Measurements from ENCODE around the gene UBE2Z.
A peak's percentile ranks its signal among the peaks of the same experiment; 100 is the strongest.
"Not testable (repeated sequence)": the region's sequence is repeated elsewhere in the genome, so short reads cannot be mapped to it uniquely, and the experiment has no call there.

The UBE2Z gene

DNA sequence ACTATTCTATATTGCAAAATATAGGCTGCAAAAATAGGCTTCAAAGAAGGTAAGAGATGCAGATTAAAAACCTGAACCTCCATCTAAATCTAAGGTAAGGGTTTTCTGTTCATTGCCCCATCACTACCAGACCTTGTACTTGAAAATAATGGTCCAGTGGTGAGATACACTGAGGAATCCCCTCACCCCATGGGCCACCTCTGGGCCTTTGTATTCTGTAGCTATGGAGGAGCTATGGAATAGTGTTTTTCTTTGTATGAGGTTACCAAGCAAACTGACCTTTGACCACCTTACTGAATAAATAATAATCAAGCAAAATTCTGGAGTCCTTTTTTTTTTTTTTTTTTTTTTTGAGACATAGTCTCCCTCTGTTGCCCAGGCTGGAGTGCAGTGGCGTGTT lies 4.8 kb upstream of the UBE2Z start:
- no peak for DNase-seq (ENCODE audit: low read depth in 2 of 2, low spot score in 1 of 2)

DNA sequence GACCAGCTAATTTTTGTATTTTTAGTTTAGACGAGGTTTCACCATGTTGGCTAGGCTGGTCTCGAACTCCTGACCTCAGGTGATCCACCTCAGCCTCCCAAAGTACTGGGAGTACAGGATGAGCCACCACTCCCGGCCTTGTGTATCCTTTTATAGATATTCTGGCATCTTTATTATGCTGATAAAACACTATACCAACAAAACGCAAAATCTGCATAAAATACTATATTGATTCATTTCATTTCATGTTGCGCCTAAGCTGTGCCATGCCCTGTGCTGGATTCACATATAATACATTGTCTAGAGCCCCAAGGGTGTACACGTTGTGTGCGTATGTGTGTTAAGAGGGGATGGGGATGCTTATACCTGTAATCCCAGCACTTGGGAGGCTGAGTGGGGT lies 3.8 kb upstream of the UBE2Z start:
- DNase-seq (ENCODE audit: low read depth in 2 of 2, low spot score in 1 of 2), result no peak

DNA sequence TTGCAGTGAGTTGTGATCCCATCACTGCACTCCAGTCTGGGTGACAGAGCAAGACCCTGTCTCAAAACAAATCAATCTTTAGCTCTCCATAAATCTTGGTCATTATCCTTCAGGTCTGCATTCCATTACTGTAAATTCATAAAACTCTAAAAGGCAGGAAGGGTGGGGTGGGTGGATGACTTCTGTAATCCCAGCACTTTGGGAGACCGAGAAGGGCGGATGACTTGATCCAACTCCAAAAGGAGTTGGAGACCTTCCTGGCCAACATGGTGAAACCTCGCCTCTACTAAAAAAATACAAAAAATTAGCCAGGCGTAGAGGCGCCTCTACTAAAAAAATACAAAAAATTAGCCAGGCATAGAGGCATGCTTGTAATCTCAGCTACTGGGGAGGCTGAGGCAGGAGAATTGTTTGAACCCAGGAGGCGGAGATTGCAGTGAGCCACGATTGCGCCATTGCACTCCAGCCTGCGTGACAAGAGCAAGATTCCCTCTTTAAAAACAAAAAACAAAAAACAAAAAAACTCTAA lies 2.2 kb upstream of the UBE2Z start:
- no peak for DNase-seq (ENCODE audit: low read depth in 2 of 2, low spot score in 1 of 2)

DNA sequence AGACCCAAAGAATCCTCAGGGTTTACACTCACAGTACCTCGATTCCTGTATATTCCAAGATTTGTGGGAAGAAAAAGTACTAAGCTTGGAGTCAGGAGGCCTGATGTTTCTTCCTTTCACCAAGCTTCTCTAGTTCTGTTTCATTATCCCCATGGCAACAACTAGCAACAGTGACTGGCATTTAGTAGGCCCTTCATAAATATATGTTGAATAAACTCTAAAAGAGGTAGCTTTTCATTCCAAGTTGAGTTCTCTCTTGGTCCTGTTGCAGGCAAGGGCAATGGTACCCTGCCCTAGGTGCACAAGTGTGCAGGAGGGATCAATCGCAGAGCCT lies 527 bp upstream of the UBE2Z start:
- no peak for DNase-seq (ENCODE audit: low read depth in 2 of 2, low spot score in 1 of 2)

DNA sequence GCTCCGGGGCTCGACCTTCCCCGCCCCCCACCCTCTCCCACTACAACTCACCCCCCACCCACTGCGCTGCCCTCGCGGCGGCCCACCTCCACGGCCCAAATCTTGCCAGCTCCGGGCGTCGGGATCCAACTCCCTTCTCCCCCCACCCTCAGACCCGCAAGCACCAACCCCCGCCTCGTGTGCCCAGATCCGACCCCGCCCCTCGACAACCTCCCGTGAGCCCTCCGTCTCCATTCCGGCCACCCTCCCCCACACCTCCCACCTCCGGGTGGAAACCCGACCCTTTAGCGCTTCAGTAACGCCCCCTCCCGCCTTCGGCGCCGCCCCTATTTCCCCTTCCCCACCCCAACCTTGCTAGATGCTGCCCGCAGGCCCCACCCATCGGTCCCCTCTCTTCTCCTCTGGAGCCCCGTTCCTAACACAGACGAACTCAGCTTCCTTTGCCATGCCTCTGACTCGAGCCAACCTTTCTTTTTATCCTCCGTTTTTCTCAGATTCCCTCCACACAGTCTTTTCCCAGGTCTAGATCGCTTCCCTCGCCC lies 717 bp downstream of the UBE2Z start:
- peak; percentile 76 to 89 for DNase-seq (ENCODE audit: low read depth in 2 of 2, low spot score in 1 of 2)

DNA sequence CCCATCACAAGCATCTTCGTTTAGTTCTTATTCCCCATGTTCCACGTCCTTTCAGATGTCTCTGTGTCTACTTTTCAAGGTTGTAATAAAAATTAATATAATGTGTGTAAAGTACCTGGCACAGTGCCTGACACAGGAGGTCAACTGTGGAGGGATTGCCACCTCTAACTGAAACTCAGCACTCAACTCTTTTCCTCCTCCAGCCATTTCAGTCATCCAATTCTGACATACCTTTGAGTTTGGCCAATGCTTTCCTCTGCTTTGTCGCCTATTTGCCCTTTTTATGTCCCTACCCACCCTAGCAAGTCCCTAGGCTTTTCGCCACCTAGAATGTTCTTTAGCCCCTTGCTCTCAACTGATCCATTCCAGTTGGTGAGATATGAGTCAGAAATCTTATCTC lies 1.6 kb downstream of the UBE2Z start:
- DNase-seq (ENCODE audit: low read depth in 2 of 2, low spot score in 1 of 2), result no peak

DNA sequence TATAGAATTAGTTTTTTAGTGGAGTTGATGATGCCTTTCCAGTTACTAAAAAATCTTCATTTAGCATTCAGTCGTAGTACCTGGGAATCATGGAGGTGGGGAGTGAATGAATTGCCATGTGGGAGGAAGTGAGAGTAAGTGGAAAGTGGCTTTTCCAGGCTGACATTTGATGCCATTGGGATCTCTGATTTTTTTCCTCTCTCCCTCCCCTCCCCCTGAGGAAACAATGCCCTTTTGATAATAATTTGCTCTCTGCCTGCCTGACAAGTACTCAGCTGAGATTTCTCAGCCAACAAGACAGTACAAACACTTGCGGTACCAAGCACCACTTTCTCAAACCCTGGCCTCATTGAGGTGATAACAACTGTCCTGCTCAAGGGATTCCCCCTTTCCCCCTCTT lies 2.2 kb downstream of the UBE2Z start:
- no peak for DNase-seq (ENCODE audit: low read depth in 2 of 2, low spot score in 1 of 2)

DNA sequence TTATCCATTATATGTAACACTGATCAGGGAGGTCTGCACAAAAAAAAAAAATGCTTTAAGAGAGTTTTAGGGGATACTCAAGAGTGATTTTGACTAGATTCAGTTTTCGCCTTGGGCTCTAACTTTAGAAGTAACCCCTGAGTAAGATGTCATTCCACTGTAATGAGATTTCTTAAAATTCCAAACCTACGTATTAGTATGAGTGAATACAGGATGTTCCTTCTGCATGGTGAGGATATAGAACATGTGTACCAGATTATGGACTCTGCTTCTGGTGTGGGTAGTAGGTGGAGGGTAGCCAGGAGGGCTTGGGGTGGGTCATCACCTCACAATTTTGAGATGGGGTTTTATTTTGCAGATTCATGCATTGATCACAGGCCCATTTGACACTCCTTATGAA lies 4.3 kb downstream of the UBE2Z start:
- DNase-seq (ENCODE audit: low read depth in 2 of 2, low spot score in 1 of 2), result no peak

DNA sequence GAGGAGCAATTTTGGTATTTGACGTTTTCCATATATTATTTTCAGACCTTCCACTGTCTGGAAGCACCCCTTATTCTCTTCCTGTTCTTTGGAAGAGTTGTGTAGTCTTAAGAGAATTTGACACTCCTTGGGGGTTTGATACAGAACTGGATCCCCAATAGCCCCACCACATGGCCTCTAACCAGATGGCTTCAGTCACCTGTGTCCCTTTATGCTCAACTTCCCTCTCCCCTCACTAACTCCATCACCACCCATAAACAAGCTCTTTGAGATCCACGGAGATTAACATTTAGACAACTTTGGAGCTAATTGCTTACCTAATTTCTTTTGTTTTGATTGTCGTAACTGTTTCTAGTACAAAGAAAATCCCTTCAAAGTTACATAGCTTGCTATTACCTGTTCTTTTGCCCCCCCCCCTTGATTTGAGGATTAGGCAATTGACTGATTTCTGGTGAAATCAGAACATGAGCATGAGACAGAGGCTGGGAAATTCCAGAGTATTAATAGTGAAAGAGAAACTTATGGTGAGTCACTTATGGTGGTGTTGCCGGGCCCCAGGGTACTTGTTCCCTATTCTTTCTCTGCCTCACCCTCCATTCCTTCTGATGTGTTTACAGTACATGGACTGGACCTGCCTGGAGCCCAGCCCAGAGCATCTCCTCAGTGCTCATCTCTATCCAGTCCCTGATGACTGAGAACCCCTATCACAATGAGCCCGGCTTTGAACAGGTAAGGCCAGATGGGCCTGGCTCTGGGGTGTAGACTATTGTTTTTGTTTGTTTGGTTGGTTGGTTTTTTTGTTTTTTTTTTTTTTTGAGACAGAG lies 7.5 kb downstream of the UBE2Z start:
- DNase-seq (ENCODE audit: low read depth in 2 of 2, low spot score in 1 of 2), result peak in 1 of 2 donors; percentile 27

DNA sequence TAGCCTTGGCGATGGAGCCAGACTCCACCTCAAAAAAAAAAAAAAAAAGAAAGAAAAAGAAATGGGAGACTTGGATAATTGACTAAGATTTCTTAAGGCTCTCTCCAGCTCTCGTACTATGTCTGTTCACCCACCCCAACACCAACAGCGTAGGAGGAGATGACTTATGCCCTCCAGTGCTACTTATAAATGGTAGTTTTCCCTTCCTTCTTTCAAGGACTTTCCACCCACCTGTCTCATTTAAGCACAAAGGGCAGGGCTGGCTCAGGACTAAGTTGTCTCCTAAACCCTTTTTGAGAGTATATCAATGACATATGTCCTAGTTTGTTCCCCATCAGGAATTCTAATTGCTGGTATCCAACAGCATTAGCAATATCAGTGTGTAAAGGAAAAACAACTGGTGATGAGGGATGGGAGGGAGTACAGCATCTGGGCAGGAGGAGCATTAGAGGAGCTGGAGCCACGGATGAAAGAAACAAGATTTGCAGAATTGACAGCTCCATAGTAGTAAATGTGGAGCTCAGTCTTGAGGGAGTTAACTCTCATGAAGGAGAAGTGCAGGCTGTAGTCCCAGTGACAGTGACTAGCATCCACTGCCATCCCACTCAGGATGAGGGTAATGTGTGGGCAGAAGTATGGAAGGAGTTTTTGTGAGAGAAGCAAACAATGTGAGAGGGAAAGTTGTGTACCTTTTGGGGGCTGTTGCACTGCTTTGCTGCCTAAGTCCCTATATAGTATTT lies 17.2 kb downstream of the UBE2Z start:
- DNase-seq (ENCODE audit: low read depth in 2 of 2, low spot score in 1 of 2), result no peak

DNA sequence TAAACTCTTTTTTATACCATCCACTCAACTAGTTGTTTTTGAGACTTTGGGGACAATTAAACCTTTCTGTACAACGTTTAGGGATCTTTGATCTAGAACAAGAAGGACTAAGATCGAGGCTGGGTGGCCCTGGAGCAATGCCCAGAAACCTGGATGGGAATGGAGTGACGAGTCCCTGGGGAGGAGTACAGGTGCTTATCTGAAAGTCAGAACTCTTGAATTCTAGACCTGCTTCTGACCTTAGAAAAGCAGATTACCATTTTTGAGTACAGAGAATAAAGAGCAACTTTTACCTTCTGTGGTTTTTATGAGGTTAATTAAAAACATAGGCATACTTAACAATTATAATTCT lies 17.8 kb downstream of the UBE2Z start:
- DNase-seq (ENCODE audit: low read depth in 2 of 2, low spot score in 1 of 2), result no peak

DNA sequence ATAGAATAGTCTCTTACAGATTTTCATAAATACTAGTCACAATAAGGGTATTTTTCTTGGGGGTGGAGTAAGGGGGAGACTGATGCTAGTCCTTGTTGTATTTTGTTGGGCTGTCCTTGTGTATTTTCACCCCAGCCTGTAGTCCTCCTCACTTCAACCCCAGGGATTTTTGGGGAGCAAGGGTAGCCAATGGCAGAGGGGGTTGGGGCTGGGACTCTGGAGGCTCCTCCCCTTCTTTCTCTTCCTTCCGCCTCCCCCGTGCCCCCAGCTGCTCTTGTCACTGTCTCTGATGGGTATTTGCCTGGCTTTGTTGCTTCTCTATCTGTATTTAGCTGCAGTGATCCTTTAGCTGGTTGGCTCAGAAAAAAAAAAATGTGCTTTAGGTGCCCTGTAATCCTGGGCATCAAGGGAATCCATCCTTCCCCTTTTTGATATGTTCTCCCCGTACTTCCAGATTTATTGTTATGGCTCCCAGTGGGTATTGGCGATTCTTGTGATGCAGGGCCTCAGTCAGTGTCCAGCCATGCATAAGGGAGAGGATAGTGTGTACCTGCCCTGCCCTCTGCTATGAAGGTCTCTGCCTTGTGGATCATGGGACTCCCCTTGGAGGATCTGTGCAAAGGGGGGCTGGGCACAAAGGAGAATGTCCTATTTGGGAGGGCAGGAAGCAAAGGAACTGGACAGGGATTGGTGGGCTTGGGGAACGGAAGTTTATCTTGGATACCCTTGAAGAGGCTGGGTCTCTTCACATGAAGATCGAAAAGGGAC lies 20.0 kb downstream of the UBE2Z start:
- no peak for DNase-seq (ENCODE audit: low read depth in 2 of 2, low spot score in 1 of 2)

DNA sequence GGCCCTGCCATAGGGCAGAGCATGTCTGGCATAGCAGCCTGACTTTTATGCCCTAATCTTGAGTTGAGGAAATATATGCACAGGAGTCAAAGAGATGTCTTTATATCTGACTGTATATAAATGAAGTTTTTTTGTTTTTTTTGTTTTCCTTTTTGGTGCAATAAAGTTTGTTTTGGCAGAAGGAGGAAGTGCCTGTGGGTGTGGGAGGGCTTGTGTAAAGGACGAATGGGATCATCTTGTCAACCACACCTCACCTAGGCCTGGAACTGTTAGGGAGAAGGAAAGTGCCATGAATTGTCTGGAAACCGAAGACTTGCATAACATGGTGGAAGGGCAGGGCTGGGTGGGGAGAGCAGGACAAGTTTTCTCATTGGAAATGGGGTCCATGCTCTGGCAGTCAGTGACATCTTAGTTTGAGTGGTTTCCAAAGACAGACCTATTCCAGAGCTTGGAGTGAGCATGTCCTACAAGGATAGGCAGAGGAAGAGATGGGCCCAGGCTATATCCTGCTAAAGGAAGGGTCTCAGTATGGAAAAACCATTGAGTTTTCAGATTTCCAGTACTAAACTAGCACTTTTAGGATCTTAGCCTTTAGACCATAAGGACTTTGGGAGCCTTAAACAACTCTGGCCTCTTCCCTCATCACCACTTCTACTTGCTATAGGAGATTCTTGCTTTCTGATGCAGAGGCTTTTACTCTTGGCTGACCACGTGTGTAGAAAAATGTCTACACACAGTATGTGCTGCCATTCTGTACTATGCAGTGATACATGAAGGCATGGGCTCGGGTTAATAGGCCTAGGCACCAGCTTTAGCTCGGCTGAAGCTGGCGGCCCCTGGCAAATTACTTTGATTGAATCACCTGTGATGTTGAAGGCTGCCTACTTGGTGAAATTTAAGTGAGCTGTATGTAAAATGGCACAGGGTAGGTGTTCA lies 20.9 kb downstream of the UBE2Z start:
- DNase-seq (ENCODE audit: low read depth in 2 of 2, low spot score in 1 of 2), result no peak

DNA sequence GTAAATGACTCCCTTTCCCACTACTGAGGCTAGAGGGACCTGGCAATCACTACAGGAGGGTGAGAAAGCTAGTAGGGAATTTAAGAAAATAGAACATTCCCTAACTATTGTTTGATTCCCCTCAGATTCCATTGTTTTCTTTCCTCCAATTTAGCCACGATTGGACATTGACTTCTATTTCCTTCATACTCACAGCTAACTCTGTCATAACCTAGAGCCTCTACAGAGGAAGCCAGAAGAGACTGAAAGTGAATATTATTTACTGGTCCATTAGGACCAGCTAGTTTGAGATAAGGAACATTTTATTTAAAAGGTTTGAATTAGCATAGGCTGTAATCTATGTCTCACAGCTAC lies 21.6 kb downstream of the UBE2Z start:
- DNase-seq (ENCODE audit: low read depth in 2 of 2, low spot score in 1 of 2), result no peak

DNA sequence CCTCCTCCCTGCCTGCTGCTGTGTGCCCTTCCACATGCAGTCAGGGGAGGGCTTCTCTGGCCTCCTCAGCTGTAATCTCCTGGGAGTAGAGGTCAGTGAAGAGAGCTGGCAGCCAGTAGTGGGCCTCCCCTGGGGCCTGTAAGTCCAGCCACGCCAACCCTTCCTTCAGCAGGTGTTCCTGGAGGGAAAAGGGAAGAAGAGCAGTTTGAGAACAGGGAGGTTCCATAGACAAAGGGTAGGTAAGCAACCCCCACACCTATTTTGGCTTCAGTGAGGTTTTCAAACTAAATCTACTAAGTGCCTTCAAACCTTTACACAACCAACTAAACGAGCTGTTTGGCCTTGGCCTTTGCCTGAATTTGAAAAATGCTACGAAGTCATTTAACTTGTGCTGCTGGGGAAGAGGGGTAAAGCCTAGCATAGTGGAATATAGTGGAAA lies 22.2 kb downstream of the UBE2Z start:
- DNase-seq (ENCODE audit: low read depth in 2 of 2, low spot score in 1 of 2), result no peak

DNA sequence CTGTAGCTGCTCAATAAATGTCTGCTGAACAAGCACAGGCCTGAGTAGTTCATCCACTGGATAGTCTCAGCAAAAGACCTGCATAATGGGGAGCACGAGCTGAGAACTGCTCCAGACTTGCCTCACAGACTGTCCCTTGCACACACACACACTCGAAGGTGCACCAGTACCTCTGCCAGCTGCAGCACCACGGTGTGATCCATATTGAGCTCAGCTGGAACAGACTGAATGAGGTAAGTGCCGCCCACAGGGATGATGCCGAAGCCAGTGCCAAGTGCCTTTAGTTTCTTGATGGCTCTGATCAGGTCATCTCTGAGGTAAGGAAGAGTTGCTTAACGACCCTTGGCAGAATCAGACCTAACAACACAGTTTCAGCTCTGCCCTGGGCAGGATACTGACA lies 24.8 kb downstream of the UBE2Z start:
- DNase-seq (ENCODE audit: low read depth in 2 of 2, low spot score in 1 of 2), result no peak

DNA sequence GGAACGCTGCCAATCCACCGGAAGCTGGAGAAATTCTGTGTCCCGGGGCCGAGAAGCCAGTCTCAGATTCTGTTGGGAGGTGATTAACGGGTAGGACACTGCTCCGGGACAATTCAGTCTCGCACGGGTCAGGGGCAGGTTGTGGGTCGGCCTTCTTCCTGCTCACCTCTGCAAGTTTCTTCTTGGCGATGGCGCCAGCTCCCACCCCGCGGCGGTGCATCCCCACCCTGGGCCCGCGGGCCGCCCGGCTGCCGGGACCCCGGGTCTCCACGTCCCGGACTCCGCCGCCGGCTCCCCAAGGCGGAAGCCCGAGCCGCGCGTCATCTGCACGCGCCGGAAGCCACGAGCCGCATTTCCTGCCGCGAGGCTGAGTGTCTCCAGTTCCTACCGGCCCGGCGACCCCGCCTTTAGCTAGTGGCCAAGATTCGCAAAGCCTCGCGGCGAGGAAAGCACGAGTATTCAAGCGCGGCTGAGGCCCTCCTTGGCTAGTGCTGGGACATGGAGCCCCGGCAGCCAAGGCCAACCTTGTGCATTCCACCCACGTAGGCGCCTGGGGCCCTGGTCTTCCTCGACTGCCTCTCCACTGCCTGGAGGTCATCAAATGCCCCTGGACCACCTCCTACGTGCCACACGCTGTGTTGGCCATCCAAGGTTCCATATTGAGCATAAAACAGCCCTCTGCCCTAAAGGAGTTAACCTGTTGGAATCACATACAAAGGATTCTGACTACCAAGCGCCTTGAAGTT lies 36.5 kb downstream of the UBE2Z start, which contains the start of gene SNF8:
Gene SNF8, minus strand, starts transcription at position 328 of the 746 bp plus-strand sequence. Its CDS starts 108 bp downstream, at position 220.
- DNase-seq (ENCODE audit: low read depth in 2 of 2, low spot score in 1 of 2), result peak; percentile 84 to 86

DNA sequence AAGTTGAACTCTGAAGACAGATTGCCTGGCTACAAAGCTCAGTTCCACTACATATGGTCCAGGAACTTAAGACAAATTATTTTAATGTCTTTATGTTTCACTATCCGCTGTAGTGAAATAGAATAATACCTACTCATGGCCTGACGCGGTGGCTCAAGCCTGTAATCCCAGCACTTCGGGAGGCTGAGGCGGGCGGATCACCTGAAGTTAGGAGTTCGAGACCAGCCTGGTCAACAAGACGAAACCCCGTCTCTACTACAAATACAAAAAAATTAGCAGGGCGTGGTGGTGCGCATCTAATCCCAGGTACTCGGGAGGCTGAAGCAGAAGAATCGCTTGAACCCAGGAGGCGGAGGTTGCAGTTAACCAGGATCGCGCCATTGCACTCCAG lies 37.0 kb downstream of the UBE2Z start:
- DNase-seq (ENCODE audit: low read depth in 2 of 2, low spot score in 1 of 2), result not testable (repeated sequence)

DNA sequence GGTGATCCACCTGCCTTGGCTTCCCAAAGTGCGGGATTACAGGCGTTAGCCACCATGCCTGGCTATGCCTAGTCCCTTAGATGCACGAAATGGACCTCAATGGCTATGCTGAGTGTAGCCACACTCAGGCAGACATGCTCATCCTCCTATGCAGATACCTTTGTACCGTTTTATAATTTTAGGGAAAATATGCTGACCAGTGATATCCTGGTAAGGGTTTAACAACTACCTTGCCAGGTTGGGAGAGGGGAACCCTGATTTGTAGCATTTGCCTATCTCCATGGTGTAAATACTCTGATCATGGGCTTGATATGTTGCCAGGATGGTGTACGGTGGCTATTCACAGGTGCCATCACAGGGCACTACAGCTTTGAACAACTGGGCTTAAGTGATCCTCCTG lies 43.4 kb downstream of the UBE2Z start:
- DNase-seq (ENCODE audit: low read depth in 2 of 2, low spot score in 1 of 2), result no peak

DNA sequence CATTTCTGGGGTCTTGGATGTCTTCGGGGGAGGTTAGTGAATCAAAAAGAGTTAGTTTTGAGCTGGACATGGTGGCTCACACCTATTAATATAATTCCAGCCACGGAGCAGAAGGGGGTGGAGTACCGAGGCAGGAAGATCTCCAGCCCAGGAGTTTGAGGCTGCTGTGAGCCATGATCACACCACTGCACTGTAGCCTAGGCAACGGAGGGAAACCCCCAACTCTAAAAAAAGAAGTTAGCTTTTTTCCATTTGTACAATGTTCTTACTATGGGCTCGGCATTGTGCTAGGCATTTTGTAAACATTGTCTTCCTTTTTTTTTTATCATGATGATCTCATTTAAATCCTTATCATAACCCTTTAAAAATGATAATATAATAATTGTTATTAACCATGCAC lies 44.7 kb downstream of the UBE2Z start:
- DNase-seq (ENCODE audit: low read depth in 2 of 2, low spot score in 1 of 2), result no peak
